PC-3 (cell line): ENCODE results near the gene ZNF425. TPM values are rescaled to one million over a fixed set of nuclear protein-coding genes. Genes with fewer than 3 reads are reported as not detected.

Experiments used
- ATAC-seq: fragments of 200-7000 bp; cut with Tn5 transposase; 2 replicates; pipeline ENCODE4 v1.9.1; 2020; ENCODE audit warnings: mild to moderate bottlenecking, moderate library complexity
- BruUV-seq: library from RNA; stranded (reverse); fragments of 400-500 nt; replicated peaks from 2 replicates; lab custom pipeline; 2021; lab: Mats Ljungman, UMichigan
- CTCF ChIA-PET: fragments of 300-600 bp; sonication (Branson Sonifier 250); formaldehyde crosslinking; loops from one replicate; lab custom pipeline; 2022; ENCODE audit warnings: antibody characterized with exemption; lab: Charles Lee
- POLR2A ChIA-PET: fragments of 300-600 bp; sonication (Branson Sonifier 250); formaldehyde crosslinking; loops from one replicate; lab custom pipeline; 2022; ENCODE audit warnings: antibody characterized with exemption; ENCODE audit not compliant: unreplicated experiment; lab: Charles Lee
- DNase-seq: peaks from one replicate; pipeline ENCODE4 v3.0.0-alpha.2; 2015
- H2AFZ ChIP-seq: fragments of 300-600 bp; sonication (generic); 2 replicates; pipeline ENCODE4 v1.6.0; 2016; ENCODE audit warnings: antibody characterized with exemption, low read length
- H3F3A ChIP-seq: fragments of 300-600 bp; sonication (generic); one replicate; pipeline ENCODE4 v1.6.0; 2017; ENCODE audit warnings: antibody characterized with exemption, low read length, control low read depth, mild to moderate bottlenecking; ENCODE audit not compliant: unreplicated experiment
- H3K27ac ChIP-seq: fragments of 300-600 bp; sonication (generic); 2 replicates; pipeline ENCODE4 v1.5.1; 2016; ENCODE audit warnings: mild to moderate bottlenecking, low read length
- H3K27me3 ChIP-seq: fragments of 300-600 bp; sonication (generic); 2 replicates; pipeline ENCODE4 v1.6.1; 2016; ENCODE audit warnings: low read length, mixed read lengths
- H3K36me3 ChIP-seq: fragments of 300-600 bp; sonication (generic); 2 replicates; pipeline ENCODE4 v1.6.1; 2016; ENCODE audit warnings: low read depth, mixed run types, low read length, mixed read lengths
- H3K4me1 ChIP-seq: fragments of 300-600 bp; sonication (generic); 2 replicates; pipeline ENCODE4 v1.5.1; 2016; ENCODE audit warnings: low read length; ENCODE audit not compliant: insufficient read depth
- H3K4me2 ChIP-seq: fragments of 300-600 bp; sonication (generic); 2 replicates; pipeline ENCODE4 v1.6.0; 2016; ENCODE audit warnings: low read length
- H3K4me3 ChIP-seq: fragments of 300-600 bp; sonication (generic); 2 replicates; pipeline ENCODE4 v1.5.1; 2016; ENCODE audit warnings: mild to moderate bottlenecking, low read length, mixed read lengths
- H3K79me2 ChIP-seq: fragments of 300-600 bp; sonication (generic); 2 replicates; pipeline ENCODE4 v1.6.1; 2017; ENCODE audit warnings: low read length, mixed read lengths
- H3K9ac ChIP-seq: fragments of 300-600 bp; sonication (generic); 2 replicates; pipeline ENCODE4 v1.6.0; 2016; ENCODE audit warnings: mild to moderate bottlenecking, low read length
- H3K9me2 ChIP-seq: fragments of 300-600 bp; sonication (generic); replicated peaks from 2 replicates; pipeline ENCODE4 v1.6.1; 2016; ENCODE audit warnings: mixed run types, low read length, mixed read lengths
- H3K9me3 ChIP-seq: fragments of 300-600 bp; sonication (generic); 2 replicates; pipeline ENCODE4 v1.6.1; 2016; ENCODE audit warnings: low read length, mixed read lengths
- H4K20me1 ChIP-seq: fragments of 300-600 bp; sonication (generic); 2 replicates; pipeline ENCODE4 v1.6.1; 2016; ENCODE audit warnings: low read length, mixed read lengths
- CTCF ChIP-seq: fragments of 300-600 bp; sonication (generic); conservative IDR thresholded peaks from 2 replicates; pipeline ENCODE4 v1.5.1; 2017; ENCODE audit warnings: antibody characterized with exemption, low read depth, mild to moderate bottlenecking, low read length
- EZH2 ChIP-seq: fragments of 300-600 bp; sonication (generic); IDR thresholded peaks from one replicate; pipeline ENCODE4 v1.6.1; 2017; ENCODE audit warnings: antibody characterized with exemption, mild to moderate bottlenecking, low read length; ENCODE audit not compliant: unreplicated experiment
- EZH2phosphoT487 ChIP-seq: fragments of 300-600 bp; sonication (generic); IDR thresholded peaks from 2 replicates; pipeline ENCODE4 v1.6.1; 2018; ENCODE audit warnings: mild to moderate bottlenecking, antibody characterized with exemption, low read length, borderline replicate concordance
- intact Hi-C: fragments of 100-400 bp; cut with micrococcal nuclease; formaldehyde crosslinking; loops from 2 replicates; pipeline ENCODE4 v1.9.0; 2023
- total RNA-seq: library from RNA; depleted of rRNA; stranded (reverse); fragments of >200 nt; gene quantifications from 2 replicates; pipeline ENCODE4 v1.2.3, GENCODE V29; 2014

ZNF425 gene
- total RNA-seq, 1 experiment from 2014 or later, result 1.6 TPM

GRCh38 chr7:149141893-149142292 is 15.8 kb upstream of the ZNF425 start:
- Histone ChIP-seq H3K27me3 (no peaks in the 10 kb centered on the region), H3F3A (peaks cover 13% of the 10 kb centered on the region), H3K4me3 (no peak overlapping the region), H4K20me1 (no peaks in the 10 kb centered on the region), H2AFZ (no peak overlapping the region), H3K79me2 (no peaks in the 10 kb centered on the region), H3K9me2 (no peaks in the 10 kb centered on the region), H3K4me1 (peaks cover 33% of the 10 kb centered on the region), H3K27ac (no peak overlapping the region), H3K9me3 (no peaks in the 10 kb centered on the region), H3K4me2 (no peak overlapping the region), H3K36me3 (no peaks in the 10 kb centered on the region), H3K9ac (no peak overlapping the region)
- no peak for ATAC-seq
- BruUV-seq, result no TSS peak
- ChIA-PET POLR2A (no interaction called here), CTCF (no interaction called here)
- intact Hi-C loops, result no loop called here
- TF ChIP-seq EZH2phosphoT487, result no peak
- no peak for TF ChIP-seq CTCF
- TF ChIP-seq EZH2, result no peak
- no peak for DNase-seq

GRCh38 chr7:149140831-149141230 is 14.7 kb upstream of the ZNF425 start:
- no peaks in the 10 kb centered on the region for H3K36me3 ChIP-seq
- no peak overlapping the region for H3K4me2 ChIP-seq
- ChIA-PET POLR2A (no interaction called here), CTCF (interaction anchor here (0.6 kb wide), 1 partner anchor 26 kb away, joined by 5 read pairs; no protein-coding TSS in a partner anchor)
- H3K27ac ChIP-seq, result no peak overlapping the region
- H3K9me3 ChIP-seq, result no peaks in the 10 kb centered on the region
- no peak overlapping the region for H3K9ac ChIP-seq
- TF ChIP-seq EZH2, result no peak
- no peak for TF ChIP-seq CTCF
- TF ChIP-seq EZH2phosphoT487, result no peak
- no peak overlapping the region for H3K4me3 ChIP-seq
- H4K20me1 ChIP-seq, result no peaks in the 10 kb centered on the region
- H2AFZ ChIP-seq, result no peak overlapping the region
- H3K79me2 ChIP-seq, result no peaks in the 10 kb centered on the region
- intact Hi-C loops, result no loop called here
- ATAC-seq (no peak), DNase-seq (no peak)
- no peaks in the 10 kb centered on the region for H3K9me2 ChIP-seq
- peaks cover 27% of the 10 kb centered on the region for H3K4me1 ChIP-seq
- H3F3A ChIP-seq, result peaks cover 13% of the 10 kb centered on the region
- H3K27me3 ChIP-seq, result no peaks in the 10 kb centered on the region
- no TSS peak for BruUV-seq

GRCh38 chr7:149136118-149136517 is 10.0 kb upstream of the ZNF425 start:
- CTCF ChIA-PET, result no interaction called here
- intact Hi-C loops, result no loop called here
- no peak for TF ChIP-seq EZH2phosphoT487
- TF ChIP-seq EZH2, result no peak
- no peak for TF ChIP-seq CTCF
- Histone ChIP-seq H3K4me3 (no peak overlapping the region), H3K79me2 (no peaks in the 10 kb centered on the region), H3K4me2 (no peak overlapping the region), H4K20me1 (no peaks in the 10 kb centered on the region), H3K9me3 (0 out of 2 replicates have a peak, but pooled peaks cover 2% of the 10 kb centered on the region), H3K9ac (no peak overlapping the region), H3K36me3 (peaks cover 4% of the 10 kb centered on the region), H3K27ac (no peak overlapping the region), H3K4me1 (no peaks in the 10 kb centered on the region), H3K27me3 (no peaks in the 10 kb centered on the region), H2AFZ (no peak overlapping the region), H3K9me2 (no peaks in the 10 kb centered on the region), H3F3A (no peaks in the 10 kb centered on the region)
- POLR2A ChIA-PET, result no interaction called here
- no peak for DNase-seq
- ATAC-seq, result no peak
- BruUV-seq, result no TSS peak
